Panc1 (cell line): ENCODE measurements around the gene DGKD.

Source experiments
- POLR2AphosphoS5 ChIP-seq: IDR thresholded peaks from 2 replicates; pipeline ENCODE4 v1.6.1; 2012; ENCODE audit warnings: mild to moderate bottlenecking, low read depth, low read length, moderate library complexity
- SIN3A ChIP-seq: IDR thresholded peaks from 2 replicates; pipeline ENCODE4 v1.6.1; 2012; ENCODE audit warnings: low read depth, mild to moderate bottlenecking, low read length, moderate library complexity, borderline replicate concordance; ENCODE audit not compliant: insufficient read depth
- TCF7L2 ChIP-seq: IDR thresholded peaks from 2 replicates; pipeline ENCODE4 v1.6.1; 2011; ENCODE audit warnings: mild to moderate bottlenecking, low read depth, low read length, inconsistent platforms
- TF ChIP-seq, protein P1 (sequence below): fragments of 450-650 bp; IDR thresholded peaks from 2 replicates; pipeline ENCODE4 v1.5.1; 2017; ENCODE audit warnings: mild to moderate bottlenecking
- TF ChIP-seq, protein P2 (sequence below), 2 experiments: IDR thresholded peaks; 2 replicates each; pipeline ENCODE4 v1.6.1; 2011 to 2012; ENCODE audit warnings: low read depth in 2 of 2, control low read depth in 1 of 2, low read length in 1 of 2, mild to moderate bottlenecking in 1 of 2, moderate library complexity in 1 of 2; ENCODE audit not compliant: insufficient read depth in 1 of 2

DNA sequence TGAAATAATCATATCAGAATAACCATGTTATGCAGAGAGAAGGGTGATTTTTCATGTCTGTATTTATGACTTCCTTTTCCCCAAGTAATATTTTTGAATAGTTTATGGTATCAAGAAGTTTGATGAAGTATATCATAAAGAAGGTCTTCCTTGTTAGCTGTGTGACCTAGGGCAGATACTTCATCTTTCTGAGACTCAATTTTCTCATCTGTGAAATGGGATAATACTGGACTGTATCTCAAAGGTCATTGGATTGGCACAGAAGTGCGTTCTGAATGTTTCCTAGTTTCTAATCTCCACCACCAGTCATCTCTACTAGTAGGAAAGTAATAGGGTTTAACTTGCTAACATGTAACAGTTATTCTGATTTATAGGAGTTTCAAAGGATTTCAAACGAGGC lies 52.6 kb downstream of the DGKD start:
- TF ChIP-seq, protein P1, sequence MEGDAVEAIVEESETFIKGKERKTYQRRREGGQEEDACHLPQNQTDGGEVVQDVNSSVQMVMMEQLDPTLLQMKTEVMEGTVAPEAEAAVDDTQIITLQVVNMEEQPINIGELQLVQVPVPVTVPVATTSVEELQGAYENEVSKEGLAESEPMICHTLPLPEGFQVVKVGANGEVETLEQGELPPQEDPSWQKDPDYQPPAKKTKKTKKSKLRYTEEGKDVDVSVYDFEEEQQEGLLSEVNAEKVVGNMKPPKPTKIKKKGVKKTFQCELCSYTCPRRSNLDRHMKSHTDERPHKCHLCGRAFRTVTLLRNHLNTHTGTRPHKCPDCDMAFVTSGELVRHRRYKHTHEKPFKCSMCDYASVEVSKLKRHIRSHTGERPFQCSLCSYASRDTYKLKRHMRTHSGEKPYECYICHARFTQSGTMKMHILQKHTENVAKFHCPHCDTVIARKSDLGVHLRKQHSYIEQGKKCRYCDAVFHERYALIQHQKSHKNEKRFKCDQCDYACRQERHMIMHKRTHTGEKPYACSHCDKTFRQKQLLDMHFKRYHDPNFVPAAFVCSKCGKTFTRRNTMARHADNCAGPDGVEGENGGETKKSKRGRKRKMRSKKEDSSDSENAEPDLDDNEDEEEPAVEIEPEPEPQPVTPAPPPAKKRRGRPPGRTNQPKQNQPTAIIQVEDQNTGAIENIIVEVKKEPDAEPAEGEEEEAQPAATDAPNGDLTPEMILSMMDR: no peak
- TF ChIP-seq POLR2AphosphoS5 (no peak), SIN3A (no peak), TCF7L2 (no peak)
- TF ChIP-seq, protein P2, sequence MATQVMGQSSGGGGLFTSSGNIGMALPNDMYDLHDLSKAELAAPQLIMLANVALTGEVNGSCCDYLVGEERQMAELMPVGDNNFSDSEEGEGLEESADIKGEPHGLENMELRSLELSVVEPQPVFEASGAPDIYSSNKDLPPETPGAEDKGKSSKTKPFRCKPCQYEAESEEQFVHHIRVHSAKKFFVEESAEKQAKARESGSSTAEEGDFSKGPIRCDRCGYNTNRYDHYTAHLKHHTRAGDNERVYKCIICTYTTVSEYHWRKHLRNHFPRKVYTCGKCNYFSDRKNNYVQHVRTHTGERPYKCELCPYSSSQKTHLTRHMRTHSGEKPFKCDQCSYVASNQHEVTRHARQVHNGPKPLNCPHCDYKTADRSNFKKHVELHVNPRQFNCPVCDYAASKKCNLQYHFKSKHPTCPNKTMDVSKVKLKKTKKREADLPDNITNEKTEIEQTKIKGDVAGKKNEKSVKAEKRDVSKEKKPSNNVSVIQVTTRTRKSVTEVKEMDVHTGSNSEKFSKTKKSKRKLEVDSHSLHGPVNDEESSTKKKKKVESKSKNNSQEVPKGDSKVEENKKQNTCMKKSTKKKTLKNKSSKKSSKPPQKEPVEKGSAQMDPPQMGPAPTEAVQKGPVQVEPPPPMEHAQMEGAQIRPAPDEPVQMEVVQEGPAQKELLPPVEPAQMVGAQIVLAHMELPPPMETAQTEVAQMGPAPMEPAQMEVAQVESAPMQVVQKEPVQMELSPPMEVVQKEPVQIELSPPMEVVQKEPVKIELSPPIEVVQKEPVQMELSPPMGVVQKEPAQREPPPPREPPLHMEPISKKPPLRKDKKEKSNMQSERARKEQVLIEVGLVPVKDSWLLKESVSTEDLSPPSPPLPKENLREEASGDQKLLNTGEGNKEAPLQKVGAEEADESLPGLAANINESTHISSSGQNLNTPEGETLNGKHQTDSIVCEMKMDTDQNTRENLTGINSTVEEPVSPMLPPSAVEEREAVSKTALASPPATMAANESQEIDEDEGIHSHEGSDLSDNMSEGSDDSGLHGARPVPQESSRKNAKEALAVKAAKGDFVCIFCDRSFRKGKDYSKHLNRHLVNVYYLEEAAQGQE (IDR thresholded peaks at IDR 0.05; ENCODE audit: insufficient read depth in 1 of 2, low read depth in 2 of 2, low read length in 1 of 2): no peak
